HG02798 (cell line): ENCODE results near the gene ZNF682.
"Not testable (repeated sequence)": the region's sequence is repeated elsewhere in the genome, so short reads cannot be mapped to it uniquely, and the experiment has no call there.

Source experiments
- ATAC-seq: cut with Tn5 transposase; IDR thresholded peaks from one replicate; pipeline ENCODE4 v1.9.1; 2021; ENCODE audit warnings: mild to moderate bottlenecking; ENCODE audit not compliant: unreplicated experiment, poor library complexity

Gene ZNF682

DNA sequence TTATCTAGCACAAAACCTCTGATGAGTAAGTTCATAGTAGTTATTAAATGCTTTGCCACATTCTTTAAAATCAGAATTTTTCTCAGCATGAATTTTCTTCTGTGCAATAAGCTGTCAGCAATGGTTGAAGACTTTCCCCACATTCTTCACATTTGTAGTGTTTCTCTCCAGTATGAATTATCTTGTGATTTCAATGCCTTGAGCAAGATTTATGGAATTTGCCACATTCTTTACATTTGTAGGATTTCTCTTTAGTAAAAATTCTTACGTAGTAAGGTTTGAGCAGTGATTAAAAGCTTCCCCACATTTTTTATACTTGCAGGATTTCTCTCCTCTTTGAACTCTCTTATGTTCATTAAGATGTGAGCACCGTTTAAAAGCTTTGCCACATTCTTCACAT is 33.6 kb downstream of the ZNF682 start:
- no peak for ATAC-seq

- ATAC-seq = no peak
These were observed 41.5 kb downstream of the ZNF682 start for GRCh38 chr19:19997656-19998268.

GRCh38 chr19:19966862-19967261 is 72.4 kb downstream of the ZNF682 start:
- no peak for ATAC-seq

DNA sequence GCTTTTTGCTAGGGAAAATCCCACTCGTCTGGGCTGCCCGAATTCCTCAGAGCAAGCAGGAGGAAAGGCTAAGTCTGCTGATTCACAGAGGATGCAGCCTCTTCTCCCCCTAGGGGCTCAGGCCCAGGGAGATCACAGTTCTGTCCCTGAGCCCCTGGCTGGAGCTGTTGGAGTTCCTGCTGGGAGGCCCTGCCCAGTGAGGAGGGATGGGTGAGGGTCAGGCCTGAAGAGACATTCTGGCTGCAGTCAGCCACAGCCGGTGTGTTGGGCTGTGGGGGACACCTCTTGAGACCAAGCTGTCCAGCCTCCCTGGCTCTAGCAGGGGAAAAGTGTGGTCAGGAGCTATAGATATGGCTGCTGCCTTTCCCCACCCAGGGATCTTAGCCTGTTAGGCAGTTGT is 73.2 kb downstream of the ZNF682 start:
- ATAC-seq = not testable (repeated sequence)

DNA sequence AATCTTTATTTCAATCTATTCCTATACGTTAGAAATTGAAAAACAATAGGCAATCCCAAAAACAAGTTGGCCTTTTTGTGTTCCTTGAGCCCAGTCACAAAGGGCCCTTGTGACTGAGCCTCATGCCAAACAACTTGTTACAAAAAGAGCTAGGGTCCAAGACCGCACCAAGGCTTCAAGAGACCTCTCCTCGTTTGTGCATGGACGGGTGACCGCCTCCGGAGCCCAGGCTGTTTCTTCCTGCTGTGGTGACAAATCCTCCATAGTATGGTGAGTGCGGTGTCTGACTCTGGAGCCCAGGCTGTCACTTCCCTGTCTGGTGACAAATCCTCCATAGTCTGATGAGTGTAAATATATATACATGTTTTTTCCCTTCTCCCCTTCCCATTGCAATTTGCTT is 74.9 kb downstream of the ZNF682 start:
- no peak for ATAC-seq

GRCh38 chr19:19959151-19959799 is 80.0 kb downstream of the ZNF682 start:
- ATAC-seq = not testable (repeated sequence)

DNA sequence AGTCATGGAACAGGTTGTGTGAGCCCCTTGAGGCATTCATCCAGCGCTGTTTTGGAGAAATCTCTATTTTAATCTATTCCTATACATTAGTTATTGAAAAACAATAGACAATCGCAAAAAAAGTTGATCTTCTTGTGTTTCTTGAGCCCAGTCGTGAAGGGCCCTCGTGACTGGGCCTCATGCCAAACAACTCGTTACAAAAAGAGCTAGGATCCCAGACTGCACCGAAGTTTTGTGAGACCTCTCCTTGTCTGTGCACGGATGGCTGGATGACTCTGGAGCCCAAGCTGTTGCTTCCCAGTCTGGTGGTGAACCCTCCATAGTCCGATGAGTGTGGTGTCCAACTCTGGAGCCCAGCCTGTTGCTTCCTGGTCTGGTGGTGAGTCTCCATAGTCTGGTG is 81.5 kb downstream of the ZNF682 start:
- ATAC-seq = not testable (repeated sequence)

DNA sequence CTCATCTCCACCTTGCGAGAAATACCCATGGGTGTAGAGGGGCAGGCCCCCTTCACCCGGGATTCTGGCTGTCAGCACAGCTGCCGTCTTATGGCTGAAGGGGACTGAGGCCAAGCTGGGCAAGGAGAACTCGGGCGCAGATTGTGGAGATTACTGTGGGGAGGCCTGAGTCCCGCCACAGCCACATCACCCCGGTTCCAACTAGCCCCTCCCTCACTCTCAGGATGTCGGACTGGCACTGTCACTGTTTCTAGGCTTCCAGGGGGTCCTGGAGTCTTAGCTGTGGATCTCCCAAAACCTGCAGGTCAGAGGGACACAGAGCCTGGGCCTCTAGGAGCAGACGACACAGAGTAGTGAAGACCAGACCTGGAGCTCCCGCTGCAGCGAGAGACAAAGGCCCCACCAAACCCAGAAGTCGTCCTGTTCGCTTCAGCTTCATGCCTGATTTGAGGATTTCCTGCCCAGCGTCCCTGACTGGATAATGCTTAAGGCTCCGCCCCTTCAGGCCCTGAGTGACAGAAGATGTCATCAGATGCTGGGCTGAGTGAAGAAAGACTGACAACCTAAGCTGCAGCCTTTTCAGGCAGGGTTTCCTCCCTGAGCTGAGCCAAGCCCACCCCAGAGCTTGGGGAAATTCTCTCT is 82.8 kb downstream of the ZNF682 start:
- no peak for ATAC-seq

DNA sequence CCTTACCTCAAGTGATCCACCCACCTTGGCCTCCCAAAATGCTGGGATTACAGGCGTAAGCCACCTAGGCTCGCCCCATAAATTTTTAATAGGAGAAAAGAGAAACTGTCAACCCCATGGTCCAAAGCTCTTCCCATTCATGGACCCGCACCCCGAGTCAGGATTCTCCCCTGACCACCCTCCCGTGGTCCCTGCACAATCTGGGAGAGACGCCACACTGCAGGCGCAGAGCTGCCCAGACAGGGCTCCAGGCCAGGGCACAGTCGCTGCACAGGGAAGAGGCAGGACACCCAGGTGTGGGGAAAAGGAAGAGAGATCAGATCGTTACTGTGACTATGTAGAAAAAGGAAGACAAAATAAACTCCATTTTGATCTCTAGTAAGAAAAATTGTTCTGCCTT is 84.1 kb downstream of the ZNF682 start:
- ATAC-seq = no peak
